Pancreas (tissue), 10 donors: Measurements from ENCODE around the gene RPP25L. TPM values are rescaled to one million over a fixed set of nuclear protein-coding genes. Genes with fewer than 3 reads are reported as not detected.
A peak's percentile ranks its signal among the peaks of the same experiment; 100 is the strongest.

Experiments
- ATAC-seq, 4 donors: fragments of 200-7000 bp; cut with Tn5 transposase; one replicate each; pipeline versions ENCODE4 v1.8.0 to v1.9.1; 2020; ENCODE audit warnings: mild to moderate bottlenecking in 4 of 4, moderate library complexity in 4 of 4
- DNase-seq, 6 donors: peaks; one replicate each; pipeline ENCODE4 v3.0.0-alpha.2; 2020
- FAIRE-seq: peaks from 2 replicates; lab custom pipeline; 2012; peaks lifted over from hg19 to GRCh38; lab: Jason Lieb, UNC
- H3K27ac ChIP-seq, 4 donors: fragments of 200-600 bp; sonication (generic); 1 replicate in 3 of 4; 2 replicates in 1 of 4; pipeline versions ENCODE4 v1.5.0 to v1.8.0; 2020
- H3K27me3 ChIP-seq, 4 donors: fragments of 200-600 bp; one replicate each; pipeline ENCODE4 v1.8.0; 2021
- H3K36me3 ChIP-seq, 3 donors: fragments of 200-600 bp; sonication (generic) in 1 of 3; one replicate each; pipeline versions ENCODE4 v1.5.0 to v1.8.0; 2020 to 2021
- H3K4me1 ChIP-seq, 3 donors: fragments of 200-600 bp; one replicate each; pipeline ENCODE4 v1.8.0; 2021
- H3K4me3 ChIP-seq, 4 donors: fragments of 200-600 bp; sonication (generic) in 2 of 4; one replicate each; pipeline versions ENCODE4 v1.5.0 to v1.8.0; 2020 to 2021
- H3K9me3 ChIP-seq, 4 donors: fragments of 200-600 bp; one replicate each; pipeline ENCODE4 v1.8.0; 2021
- WGBS, 2 donors: extraction: QIAGEN DNeasy Blood & Tissue Kit; methylation state at CpG; one replicate each; pipeline ENCODE4 v1.1.7; 2013; 5-methylcytosine and 5-hydroxymethylcytosine counted together
- intact Hi-C, 3 donors: fragments of 100-400 bp; cut with DNase I; formaldehyde crosslinking; loops; one replicate each; pipeline versions ENCODE4 v1.11.1 to v1.14.2; 2022
- polyA plus RNA-seq, 2 donors: library from polyadenylated mRNA; stranded (reverse); fragments of 200-250 nt; gene quantifications; one replicate each; pipeline ENCODE4 v1.2.3, GENCODE V29; 2013
- total RNA-seq, 6 donors: library from RNA; stranded (reverse); fragmentation: NEBNext Ultra II Directional in 4 of 6; extraction: Animal tissue kit (Norgen Biotek cat#: 25700) in 4 of 6; gene quantifications; one replicate each; pipeline versions ENCODE4 v1.2.1 to v1.2.4, GENCODE V29; 2021 to 2023
- TF ChIP-seq, protein P1 (sequence below), 4 donors: fragments of 200-600 bp; sonication (generic) in 3 of 4; IDR thresholded peaks; one replicate each; pipeline versions ENCODE4 v1.5.0 to v1.8.0; 2021; ENCODE audit warnings: antibody characterized with exemption in 4 of 4
- donor health status: healthy with polysubstance abuse.
- donor health status: DM: no; HTN: no; CAD: no; lungs with moderate emphysema.
- donor health status: DM: no; HTN: no; CAD: no.
- donor health status: control.
- donor health status: control.
- donor health status: Bipolar disorder and iron deficiency.
- donor health status: DM: yes; HTN: yes; CAD: no.
- donor health status: DM: no; HTN: no; CAD: no.
- donor health status: DM: no; HTN: no; CAD: no.
- donor health status: DM: yes; HTN: yes; CAD: no.

Gene RPP25L
- total and polyA plus RNA-seq, 8 donors, result 7.6 to 19.8 (median 12.4) TPM

DNA sequence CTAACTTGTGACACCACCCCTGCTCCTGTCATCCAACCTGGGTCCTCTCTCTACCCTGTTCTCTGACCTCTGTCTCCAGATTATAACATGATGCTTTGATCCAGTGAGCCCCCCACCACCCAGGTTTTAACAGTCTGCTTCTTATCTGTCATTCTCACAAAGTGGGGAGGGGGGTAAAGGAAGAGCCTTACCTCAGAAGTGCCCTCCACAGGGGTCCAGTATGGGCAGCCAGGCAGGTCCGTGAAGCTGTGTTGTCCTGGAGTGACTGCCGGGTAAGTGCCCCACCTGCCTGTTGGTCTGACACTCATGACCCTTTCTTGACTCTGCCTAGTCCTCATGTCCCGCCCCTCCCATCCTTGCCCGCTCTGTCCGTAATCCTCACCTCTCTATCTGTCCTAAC, 43.5 kb upstream of the RPP25L start:
- H3K27ac ChIP-seq, result no peak overlapping the region
- intact Hi-C loops, result no loop called here
- ATAC-seq (no peak), FAIRE-seq (no peak), DNase-seq (no peak)
- TF ChIP-seq, protein P1, sequence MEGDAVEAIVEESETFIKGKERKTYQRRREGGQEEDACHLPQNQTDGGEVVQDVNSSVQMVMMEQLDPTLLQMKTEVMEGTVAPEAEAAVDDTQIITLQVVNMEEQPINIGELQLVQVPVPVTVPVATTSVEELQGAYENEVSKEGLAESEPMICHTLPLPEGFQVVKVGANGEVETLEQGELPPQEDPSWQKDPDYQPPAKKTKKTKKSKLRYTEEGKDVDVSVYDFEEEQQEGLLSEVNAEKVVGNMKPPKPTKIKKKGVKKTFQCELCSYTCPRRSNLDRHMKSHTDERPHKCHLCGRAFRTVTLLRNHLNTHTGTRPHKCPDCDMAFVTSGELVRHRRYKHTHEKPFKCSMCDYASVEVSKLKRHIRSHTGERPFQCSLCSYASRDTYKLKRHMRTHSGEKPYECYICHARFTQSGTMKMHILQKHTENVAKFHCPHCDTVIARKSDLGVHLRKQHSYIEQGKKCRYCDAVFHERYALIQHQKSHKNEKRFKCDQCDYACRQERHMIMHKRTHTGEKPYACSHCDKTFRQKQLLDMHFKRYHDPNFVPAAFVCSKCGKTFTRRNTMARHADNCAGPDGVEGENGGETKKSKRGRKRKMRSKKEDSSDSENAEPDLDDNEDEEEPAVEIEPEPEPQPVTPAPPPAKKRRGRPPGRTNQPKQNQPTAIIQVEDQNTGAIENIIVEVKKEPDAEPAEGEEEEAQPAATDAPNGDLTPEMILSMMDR (IDR thresholded peaks at IDR 0.05), result no peak
- no peaks in the 10 kb centered on the region for H3K27me3 ChIP-seq
- H3K36me3 ChIP-seq, result no peaks in the 10 kb centered on the region
- H3K4me1 ChIP-seq, result peaks cover 9 to 31% (median 21%) of the 10 kb centered on the region in 3 donors
- H3K9me3 ChIP-seq, result no peaks in the 10 kb centered on the region
- no peak overlapping the region for H3K4me3 ChIP-seq
- WGBS, 2 donors, result 80% methylated on average over 5 of the region's 5 CpGs

DNA sequence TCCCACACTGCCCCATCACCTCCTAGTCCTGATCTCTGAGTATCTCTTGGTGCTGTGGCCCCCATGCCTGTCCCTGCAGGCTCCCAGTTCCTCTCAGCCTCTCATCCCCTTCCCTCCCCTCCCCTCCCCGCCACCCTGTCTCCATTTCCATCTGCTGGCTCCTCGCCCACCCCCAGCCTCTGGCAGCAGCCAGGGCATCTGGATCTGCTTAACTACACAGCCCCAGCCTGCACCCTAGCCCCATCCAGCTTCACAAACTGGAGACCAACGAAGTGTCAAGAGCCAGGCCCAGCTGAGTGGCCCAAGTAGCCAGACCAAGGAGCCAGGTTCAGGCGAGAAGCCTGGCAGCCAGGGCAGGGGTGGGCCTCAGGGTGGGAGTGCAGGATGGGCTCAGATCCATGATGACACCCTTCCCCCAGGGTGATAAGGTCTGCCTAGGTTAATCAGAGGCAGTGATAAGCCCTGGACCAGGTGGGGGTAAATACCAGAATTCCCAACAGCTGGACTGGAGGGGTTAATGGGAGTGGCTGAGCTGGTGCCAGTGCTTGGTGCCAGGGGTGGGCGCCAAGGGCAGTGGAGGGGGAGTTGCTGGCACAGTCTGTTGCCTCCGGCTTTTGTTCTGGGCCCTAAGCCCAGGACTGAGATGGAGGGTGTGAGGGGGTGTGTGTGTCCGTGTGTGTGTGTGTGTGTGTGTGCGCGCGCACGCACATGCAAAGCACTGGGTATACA, 42.6 kb upstream of the RPP25L start:
- Histone ChIP-seq H3K27ac (peak overlapping the region in 1 of 4 donors; percentile 22), H3K9me3 (no peaks in the 10 kb centered on the region), H3K27me3 (no peaks in the 10 kb centered on the region), H3K4me3 (no peak overlapping the region), H3K36me3 (peaks cover 0 to 3% (median 0%) of the 10 kb centered on the region in 3 donors), H3K4me1 (peaks cover 9 to 31% (median 21%) of the 10 kb centered on the region in 3 donors)
- TF ChIP-seq, protein P1 (IDR thresholded peaks at IDR 0.05), result no peak
- ATAC-seq, result peak; percentile 43 to 77 (median 66)
- FAIRE-seq, result no peak
- WGBS, 2 donors, result 16 to 19% methylated on average over 11 of the region's 11 CpGs
- peak; percentile 63 to 87 (median 74) for DNase-seq
- intact Hi-C loops, result no loop called here

DNA sequence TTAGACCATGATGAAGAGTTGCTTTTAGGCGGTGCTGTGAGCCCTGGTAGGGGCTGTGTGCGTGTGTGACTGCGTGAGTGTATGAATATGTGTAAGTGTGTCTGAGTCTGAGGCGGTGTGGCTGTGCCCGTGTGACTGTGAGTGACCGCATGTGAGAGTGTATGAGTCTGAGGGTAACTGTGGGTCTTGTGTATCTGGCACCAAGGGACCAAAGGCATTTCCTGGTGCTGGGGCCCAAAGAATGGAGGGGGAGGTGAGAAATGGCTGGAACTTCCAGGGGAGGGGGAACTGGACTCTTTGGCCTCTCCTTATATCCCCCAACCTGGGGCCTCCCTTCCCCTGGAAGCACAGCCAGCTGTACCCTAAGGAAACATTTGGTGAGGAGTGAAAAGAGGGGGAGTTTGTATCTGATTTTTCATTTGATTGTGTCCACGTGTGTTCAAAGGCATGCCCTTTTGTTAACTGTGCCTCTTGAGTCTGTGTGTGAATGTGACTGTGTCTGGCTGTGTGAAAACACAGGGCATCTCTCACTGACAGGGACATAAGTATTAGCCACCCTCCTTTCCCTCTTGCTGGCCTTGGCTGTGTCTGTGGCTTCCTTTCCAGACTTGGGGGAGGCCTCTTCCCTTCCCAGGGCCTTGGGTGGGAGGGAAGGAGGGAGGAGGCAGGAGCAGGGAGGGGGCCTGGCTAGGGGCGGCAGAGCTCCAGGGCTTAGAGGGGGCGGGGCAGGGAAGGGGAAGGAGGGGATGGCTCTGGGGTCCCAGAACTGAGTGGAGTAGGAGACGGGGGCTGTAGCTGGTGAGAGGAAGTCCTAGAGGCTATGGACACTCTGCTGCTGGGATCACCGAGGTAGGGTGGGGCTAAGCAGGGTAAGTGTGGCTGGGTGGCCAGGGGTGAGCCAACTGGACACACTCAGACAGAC, 41.5 kb upstream of the RPP25L start:
- WGBS, 2 donors, result 68 to 73% methylated on average over 11 of the region's 11 CpGs
- intact Hi-C loops, result no loop called here
- FAIRE-seq, result no peak
- no peak overlapping the region for H3K4me3 ChIP-seq
- H3K27me3 ChIP-seq, result no peaks in the 10 kb centered on the region
- peak in 1 of 6 donors; percentile 59 for DNase-seq
- no peak overlapping the region for H3K27ac ChIP-seq
- ATAC-seq, result peak in 1 of 4 donors; percentile 2
- H3K4me1 ChIP-seq, result peaks cover 9 to 31% (median 21%) of the 10 kb centered on the region in 3 donors
- H3K9me3 ChIP-seq, result no peaks in the 10 kb centered on the region
- peaks cover 0 to 3% (median 0%) of the 10 kb centered on the region in 3 donors for H3K36me3 ChIP-seq
- TF ChIP-seq, protein P1 (IDR thresholded peaks at IDR 0.05), result no peak

DNA sequence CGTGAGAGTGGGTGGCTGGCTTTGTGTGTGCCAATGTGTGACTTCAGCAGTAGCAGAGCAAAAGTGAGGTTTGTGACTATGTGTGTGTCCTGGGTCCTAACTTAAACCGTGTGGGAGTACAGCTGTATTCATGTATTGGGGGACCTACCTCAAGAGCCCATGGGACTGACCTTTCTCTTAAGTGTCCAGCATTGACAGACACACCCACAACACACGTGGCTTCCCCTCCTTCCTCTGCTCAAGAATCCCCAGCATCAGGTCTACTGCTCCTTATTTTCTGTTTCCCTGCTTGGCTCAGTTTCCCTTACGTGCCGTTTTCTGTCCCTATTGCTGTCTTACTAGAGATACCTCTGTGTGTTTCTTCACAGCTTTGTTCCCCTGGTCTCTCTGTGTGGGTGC, 40.7 kb upstream of the RPP25L start:
- no peaks in the 10 kb centered on the region for H3K27me3 ChIP-seq
- TF ChIP-seq, protein P1 (IDR thresholded peaks at IDR 0.05), result no peak
- DNase-seq (no peak), ATAC-seq (no peak), FAIRE-seq (no peak)
- peaks cover 0 to 3% (median 0%) of the 10 kb centered on the region in 3 donors for H3K36me3 ChIP-seq
- intact Hi-C loops, result no loop called here
- peak overlapping the region in 1 of 4 donors; percentile 34 for H3K4me3 ChIP-seq
- H3K27ac ChIP-seq, result peak overlapping the region in 1 of 4 donors; percentile 68
- 51 to 56% methylated on average over 5 of the region's 5 CpGs for WGBS, 2 donors
- H3K4me1 ChIP-seq, result peaks cover 9 to 37% (median 24%) of the 10 kb centered on the region in 3 donors
- no peaks in the 10 kb centered on the region for H3K9me3 ChIP-seq
